Astrocyte of the cerebellum (primary cell): Measurements from ENCODE around the gene CTU2.

Experiments used
- DNase-seq: peaks from one replicate; pipeline ENCODE4 v3.0.0-alpha.2; 2011; ENCODE audit warnings: low read depth
- H3K4me3 ChIP-seq: 2 replicates; pipeline ENCODE4 v1.5.1; 2011; ENCODE audit warnings: mild to moderate bottlenecking, low read depth, low read length, moderate library complexity
- in situ Hi-C: cut with HindIII; loops from 2 replicates; pipeline ENCODE4 v1.10.0; 2017; ENCODE audit warnings: low sequenced_read_pairs
- TF ChIP-seq, protein P1 (sequence below): IDR thresholded peaks from 2 replicates; pipeline ENCODE4 v1.5.1; 2012; ENCODE audit warnings: low read length, low read depth, moderate library complexity, mild to moderate bottlenecking; ENCODE audit errors: missing control alignments

The CTU2 gene

DNA sequence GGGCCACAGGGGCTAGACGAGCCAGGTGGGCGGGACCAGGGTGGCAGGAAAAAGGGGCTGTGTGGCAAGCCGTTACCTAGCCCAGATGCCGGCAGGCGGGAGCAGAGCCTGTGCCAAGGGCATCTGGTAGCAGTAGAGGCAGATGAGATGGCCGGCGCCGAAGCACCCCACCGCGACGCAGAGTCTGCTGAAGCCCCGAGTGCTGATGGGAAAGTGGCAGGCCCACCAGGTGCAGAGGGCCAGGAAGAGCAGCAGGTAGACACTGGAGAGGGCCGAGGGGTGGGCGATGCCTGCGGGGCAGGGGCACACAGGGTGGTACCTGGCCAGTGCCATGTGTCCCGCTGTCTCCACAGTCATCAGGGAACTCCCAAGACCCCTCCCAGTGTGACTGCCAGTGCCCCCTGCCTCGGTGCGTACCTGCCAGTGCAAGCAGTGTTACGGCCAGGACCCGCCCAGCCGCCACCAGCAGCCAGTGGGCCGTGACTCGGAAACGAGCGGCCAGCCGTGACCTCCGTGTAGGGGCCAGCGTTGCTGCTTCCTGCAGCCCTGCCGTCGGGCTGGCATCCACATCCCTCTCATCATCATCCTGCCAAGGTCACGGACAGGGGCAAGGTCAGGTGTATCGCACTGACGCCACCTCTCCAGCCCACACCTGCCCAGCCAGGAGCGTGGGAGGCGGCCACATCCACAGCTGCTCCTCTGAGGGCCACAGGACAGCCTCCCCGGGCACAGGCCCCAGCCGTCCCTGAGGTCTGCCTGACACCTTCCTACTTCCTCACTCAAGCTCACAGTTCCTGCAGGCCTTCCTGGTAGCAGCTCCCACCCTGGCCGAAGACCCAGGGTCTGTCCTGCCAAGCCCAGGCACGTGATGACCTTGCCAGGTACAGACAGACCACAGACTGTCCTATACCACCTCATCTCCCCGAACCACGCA is 32.1 kb downstream of the CTU2 start:
- TF ChIP-seq, protein P1, sequence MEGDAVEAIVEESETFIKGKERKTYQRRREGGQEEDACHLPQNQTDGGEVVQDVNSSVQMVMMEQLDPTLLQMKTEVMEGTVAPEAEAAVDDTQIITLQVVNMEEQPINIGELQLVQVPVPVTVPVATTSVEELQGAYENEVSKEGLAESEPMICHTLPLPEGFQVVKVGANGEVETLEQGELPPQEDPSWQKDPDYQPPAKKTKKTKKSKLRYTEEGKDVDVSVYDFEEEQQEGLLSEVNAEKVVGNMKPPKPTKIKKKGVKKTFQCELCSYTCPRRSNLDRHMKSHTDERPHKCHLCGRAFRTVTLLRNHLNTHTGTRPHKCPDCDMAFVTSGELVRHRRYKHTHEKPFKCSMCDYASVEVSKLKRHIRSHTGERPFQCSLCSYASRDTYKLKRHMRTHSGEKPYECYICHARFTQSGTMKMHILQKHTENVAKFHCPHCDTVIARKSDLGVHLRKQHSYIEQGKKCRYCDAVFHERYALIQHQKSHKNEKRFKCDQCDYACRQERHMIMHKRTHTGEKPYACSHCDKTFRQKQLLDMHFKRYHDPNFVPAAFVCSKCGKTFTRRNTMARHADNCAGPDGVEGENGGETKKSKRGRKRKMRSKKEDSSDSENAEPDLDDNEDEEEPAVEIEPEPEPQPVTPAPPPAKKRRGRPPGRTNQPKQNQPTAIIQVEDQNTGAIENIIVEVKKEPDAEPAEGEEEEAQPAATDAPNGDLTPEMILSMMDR: no peak
- in situ Hi-C loops: no loop called here
- DNase-seq: no peak
- H3K4me3 ChIP-seq: no peak overlapping the region

DNA sequence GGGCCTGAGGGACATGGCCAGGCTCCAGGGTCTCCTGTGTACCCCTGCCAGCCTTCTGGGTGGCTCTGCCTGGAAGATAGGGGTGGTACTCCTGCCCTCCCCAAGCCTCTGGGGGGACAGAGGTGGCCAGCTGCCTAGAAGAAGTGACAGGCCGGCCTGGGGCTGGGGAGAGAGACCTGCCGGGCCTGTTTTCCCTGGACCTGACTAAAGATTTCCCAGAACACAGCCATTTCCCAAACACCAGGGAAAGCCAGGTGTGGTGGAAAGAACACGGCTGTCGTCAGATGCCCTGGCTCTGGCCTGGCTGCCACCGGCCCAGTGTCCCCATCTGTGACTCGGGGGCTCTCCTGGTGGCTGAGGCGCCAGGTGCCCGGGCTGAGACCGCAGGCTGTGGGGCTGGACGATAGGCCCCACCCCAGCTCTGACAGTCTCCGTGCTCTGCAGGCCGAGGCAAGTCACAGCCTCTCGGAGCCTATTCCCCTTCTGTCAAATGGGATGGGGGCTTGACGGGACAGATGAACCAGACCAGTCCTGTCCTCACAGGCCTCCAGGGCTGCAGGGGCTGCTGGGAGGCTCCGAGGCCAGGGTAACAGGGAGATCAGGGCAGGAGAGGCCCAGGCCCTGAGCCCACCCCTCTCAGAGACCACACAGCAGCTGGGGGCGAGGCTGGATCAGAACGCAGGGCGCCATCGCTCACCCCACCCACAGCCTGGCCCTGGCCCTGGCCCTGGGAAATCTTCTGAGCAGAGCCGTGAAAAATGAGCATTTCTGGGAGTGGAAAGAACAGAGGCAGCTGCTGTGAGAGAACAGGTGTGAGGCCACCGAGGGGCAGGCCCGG is 33.1 kb downstream of the CTU2 start:
- in situ Hi-C loops: no loop called here
- TF ChIP-seq, protein P1: no peak
- DNase-seq: no peak
- H3K4me3 ChIP-seq: no peak overlapping the region

- H3K4me3 ChIP-seq: no peak overlapping the region
- DNase-seq: no peak
- in situ Hi-C loops: no loop called here
- TF ChIP-seq, protein P1: no peak
Observed at GRCh38 chr16:88739977-88740726, 33.8 kb downstream of the CTU2 start.

DNA sequence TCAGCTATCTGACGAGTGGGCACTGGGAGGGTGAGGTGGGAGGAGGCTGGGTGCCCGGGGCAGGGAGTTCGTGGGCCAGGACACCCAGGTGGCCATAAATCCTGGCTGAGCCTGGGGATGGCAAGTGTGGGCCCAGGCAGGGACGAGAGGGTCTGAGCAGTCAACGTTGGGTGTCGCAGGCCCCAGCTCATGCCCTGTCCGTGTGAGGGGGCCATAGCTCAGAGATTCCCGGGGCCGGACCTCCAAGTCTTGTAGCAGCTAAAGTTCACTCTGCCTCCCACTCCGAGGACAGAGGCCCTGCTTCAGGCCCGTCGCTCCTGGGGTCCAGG is 34.4 kb downstream of the CTU2 start:
- DNase-seq: no peak
- in situ Hi-C loops: no loop called here
- TF ChIP-seq, protein P1: no peak
- H3K4me3 ChIP-seq: no peak overlapping the region

GRCh38 chr16:88741368-88741767 is 35.1 kb downstream of the CTU2 start:
- TF ChIP-seq, protein P1: no peak

More at GRCh38 chr16:88741368-88741767, 35.1 kb downstream of the CTU2 start:
- in situ Hi-C loops: no loop called here
- no peak overlapping the region for H3K4me3 ChIP-seq
- no peak for DNase-seq
